GM12872 (cell line): ENCODE data around the gene CFHR4.
"Not testable (repeated sequence)": the region's sequence is repeated elsewhere in the genome, so short reads cannot be mapped to it uniquely, and the experiment has no call there.

Source experiments
- TF ChIP-seq, protein P1 (sequence below): IDR thresholded peaks from 3 replicates; pipeline ENCODE4 v1.5.1; 2011; ENCODE audit warnings: low read depth, mild to moderate bottlenecking, low read length, moderate library complexity; ENCODE audit not compliant: insufficient read depth

Gene CFHR4

DNA sequence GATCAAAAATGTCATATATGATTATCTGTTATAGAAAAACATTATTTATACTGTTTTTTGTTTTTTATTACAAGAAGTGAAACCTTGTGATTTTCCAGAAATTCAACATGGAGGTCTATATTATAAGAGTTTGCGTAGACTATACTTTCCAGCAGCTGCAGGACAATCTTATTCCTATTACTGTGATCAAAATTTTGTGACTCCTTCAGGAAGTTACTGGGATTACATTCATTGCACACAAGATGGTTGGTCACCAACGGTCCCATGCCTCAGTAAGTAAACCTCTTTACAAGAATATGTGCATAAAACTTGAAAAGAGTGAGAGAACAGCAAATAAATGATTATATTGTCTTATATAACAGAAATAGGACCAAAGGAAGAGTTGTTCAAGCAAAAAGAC, 14.5 kb downstream of the CFHR4 start:
- TF ChIP-seq, protein P1, sequence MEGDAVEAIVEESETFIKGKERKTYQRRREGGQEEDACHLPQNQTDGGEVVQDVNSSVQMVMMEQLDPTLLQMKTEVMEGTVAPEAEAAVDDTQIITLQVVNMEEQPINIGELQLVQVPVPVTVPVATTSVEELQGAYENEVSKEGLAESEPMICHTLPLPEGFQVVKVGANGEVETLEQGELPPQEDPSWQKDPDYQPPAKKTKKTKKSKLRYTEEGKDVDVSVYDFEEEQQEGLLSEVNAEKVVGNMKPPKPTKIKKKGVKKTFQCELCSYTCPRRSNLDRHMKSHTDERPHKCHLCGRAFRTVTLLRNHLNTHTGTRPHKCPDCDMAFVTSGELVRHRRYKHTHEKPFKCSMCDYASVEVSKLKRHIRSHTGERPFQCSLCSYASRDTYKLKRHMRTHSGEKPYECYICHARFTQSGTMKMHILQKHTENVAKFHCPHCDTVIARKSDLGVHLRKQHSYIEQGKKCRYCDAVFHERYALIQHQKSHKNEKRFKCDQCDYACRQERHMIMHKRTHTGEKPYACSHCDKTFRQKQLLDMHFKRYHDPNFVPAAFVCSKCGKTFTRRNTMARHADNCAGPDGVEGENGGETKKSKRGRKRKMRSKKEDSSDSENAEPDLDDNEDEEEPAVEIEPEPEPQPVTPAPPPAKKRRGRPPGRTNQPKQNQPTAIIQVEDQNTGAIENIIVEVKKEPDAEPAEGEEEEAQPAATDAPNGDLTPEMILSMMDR, result no peak

DNA sequence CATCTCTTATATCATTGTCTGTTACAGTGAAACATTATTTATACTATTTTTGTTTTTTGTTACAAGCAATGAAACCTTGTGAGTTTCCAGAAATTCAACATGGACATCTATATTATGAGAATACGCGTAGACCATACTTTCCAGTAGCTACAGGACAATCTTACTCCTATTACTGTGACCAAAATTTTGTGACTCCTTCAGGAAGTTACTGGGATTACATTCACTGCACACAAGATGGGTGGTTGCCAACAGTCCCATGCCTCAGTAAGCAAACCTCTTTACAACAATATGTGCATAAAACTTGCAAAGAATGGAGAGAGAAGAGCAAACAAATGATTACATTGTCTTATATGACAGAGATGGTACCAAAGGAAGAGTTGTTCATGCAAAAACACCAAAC, 22.4 kb downstream of the CFHR4 start:
- TF ChIP-seq, protein P1, result no peak

DNA sequence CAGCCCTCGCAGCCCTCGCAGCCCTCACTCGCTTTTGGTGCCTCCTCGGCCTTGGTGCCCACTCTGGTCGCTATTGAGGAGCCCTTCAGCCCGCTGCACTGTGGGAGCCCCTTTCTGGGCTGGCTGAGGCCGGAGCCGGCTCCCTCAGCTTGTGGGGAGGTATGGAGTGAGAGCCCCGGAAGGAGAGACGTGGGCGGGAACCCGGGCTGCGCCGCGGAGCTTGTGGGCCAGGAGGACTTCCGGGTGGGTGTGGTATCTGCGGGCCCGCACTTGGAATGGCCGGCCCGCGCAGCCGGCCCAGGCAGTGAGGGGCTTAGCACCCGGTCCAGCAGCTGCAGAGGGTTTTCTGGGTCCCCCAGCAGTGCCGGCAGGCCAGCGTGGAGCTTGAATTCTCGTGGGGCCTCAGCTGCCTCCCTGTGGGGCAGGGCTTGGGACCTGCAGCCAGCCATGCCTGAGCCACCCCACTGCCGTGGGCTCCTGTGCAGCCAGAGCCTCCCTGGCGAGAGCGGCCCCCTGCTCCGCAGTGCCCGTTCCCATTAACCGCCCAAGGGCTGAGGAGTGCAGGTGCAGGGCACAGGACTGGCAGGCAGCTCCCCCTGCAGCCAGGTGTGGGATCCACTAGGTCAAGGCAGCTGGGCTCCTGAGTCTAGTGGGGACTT, 45.8 kb downstream of the CFHR4 start:
- TF ChIP-seq, protein P1, result no peak

DNA sequence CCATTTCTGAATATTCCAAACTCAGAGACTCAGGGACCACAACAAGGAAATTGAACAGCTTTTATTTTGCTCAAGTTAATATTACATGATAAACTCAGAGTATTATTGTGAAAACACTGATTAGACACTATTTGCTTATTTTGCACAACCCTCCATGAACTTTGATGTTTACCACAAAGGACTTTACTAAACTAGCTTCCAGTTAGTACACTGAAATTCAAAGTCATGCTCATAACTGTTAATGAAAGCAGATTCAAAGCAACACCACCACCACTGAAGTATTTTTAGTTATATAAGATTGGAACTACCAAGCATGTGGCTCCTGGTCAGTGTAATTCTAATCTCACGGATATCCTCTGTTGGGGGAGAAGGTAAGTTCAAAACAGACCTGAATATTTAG, 55.7 kb downstream of the CFHR4 start, which contains the start of gene CFHR2:
Gene CFHR2, plus strand, starts transcription at position 171 of the 400 bp plus-strand sequence. Its CDS starts 143 bp downstream, at position 314.
- TF ChIP-seq, protein P1, result not testable (repeated sequence)

DNA sequence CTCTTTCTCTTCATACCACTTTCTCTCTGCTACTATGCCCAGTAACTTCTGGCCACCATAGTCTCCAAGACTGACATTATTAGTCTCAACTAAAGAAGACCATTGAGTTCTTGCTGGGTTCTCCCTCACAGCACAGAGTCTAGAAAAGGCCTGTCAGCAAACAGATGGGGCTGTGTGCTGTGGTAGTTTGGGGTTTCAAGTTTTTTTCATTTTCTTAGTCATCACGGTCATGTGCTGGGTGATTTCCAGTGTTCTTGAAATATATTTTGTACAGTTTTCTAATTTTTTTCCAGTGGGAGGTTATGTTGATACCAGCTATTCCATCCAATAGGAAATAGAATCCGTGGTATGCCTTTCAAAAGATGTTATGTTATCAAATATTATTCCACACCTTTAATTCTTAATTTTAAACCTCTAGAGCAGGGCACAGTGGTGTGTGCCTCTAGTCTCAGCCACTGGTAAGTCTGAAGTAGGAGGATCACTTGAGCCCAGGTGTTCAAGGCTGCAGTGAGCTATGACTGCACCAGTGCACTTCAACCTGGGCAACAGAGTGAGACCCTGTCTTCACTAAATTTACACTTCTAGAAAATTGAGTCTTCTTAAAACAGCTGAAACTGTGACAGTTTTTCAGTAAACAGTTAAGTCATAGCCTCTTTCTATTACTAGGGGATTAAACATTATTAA, 64.0 kb downstream of the CFHR4 start:
- TF ChIP-seq, protein P1, result no peak

DNA sequence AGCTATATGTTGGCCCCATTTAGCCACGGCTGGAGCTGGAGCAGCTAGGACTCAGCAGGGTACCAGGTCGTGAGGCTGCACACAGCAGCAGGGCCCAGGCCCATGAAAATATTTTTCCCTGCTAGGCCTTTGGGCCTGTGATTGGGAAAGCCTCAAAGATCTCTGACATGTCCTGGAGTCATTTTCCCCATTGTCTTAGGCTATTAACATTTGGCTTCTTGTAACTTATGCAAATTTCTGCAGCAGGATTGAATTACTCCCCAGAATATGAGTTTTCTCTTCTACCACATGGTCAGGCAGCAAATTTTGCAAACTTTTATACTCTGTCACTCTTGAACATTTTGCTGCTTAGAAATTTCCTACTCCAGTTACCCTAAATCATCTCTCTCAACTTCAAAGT, 66.9 kb downstream of the CFHR4 start:
- TF ChIP-seq, protein P1, result no peak

DNA sequence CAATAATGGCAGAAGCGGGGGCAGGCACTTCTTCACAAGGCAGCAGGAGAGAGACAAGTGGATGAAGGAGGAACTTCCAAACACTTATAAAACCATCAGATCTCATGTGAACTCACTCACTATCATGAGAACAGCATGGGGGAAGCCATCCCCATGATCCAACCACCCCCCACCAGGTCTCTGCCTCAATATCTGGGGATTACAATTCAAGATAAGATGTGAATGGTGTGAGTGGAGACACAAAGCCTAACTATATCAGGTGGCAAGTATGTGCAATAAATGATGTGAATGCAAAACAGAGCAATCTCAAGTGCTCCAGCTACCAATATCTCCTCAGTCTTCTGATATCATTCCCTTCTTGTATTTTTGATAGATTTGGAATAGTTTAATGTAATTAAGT, 68.1 kb downstream of the CFHR4 start:
- TF ChIP-seq, protein P1, result no peak
